GM12878 (cell line): ENCODE data around the gene AGBL5. TPM values are rescaled to one million over a fixed set of nuclear protein-coding genes. Genes with fewer than 3 reads are reported as not detected.

ENCODE experiments used
- ATF7 ChIP-seq: fragments of 450-650 bp; IDR thresholded peaks from 2 replicates; pipeline ENCODE4 v1.6.1; 2016; ENCODE audit warnings: low read depth, mild to moderate bottlenecking
- BMI1 ChIP-seq: fragments of 450-650 bp; IDR thresholded peaks from 2 replicates; pipeline ENCODE4 v1.6.1; 2016; ENCODE audit warnings: mild to moderate bottlenecking, moderate library complexity, borderline replicate concordance
- CBFB ChIP-seq: IDR thresholded peaks from 2 replicates; pipeline ENCODE4 v1.6.1; 2016; ENCODE audit warnings: antibody characterized with exemption, low read depth
- CREB1 ChIP-seq: IDR thresholded peaks from 2 replicates; pipeline ENCODE4 v1.6.1; 2012; ENCODE audit warnings: low read depth, mild to moderate bottlenecking, inconsistent platforms
- ETV6 ChIP-seq, 2 experiments: fragments of 450-650 bp in 1 of 2; IDR thresholded peaks in 1 of 2; conservative IDR thresholded peaks in 1 of 2; 2 replicates each; pipeline ENCODE4 v1.6.1; 2014; ENCODE audit warnings: antibody characterized with exemption in 1 of 2, borderline replicate concordance in 1 of 2, low read depth in 1 of 2, mild to moderate bottlenecking in 1 of 2, moderate library complexity in 1 of 2
- IKZF1 ChIP-seq: fragments of 450-650 bp; conservative IDR thresholded peaks from 2 replicates; pipeline ENCODE4 v1.6.1; 2017; ENCODE audit warnings: antibody characterized with exemption, mild to moderate bottlenecking
- IKZF2 ChIP-seq, 2 experiments: fragments of 450-650 bp; IDR thresholded peaks; 2 replicates each; pipeline ENCODE4 v1.6.1; 2017; ENCODE audit warnings: mild to moderate bottlenecking in 2 of 2, moderate library complexity in 2 of 2
- JUNB ChIP-seq: IDR thresholded peaks from 2 replicates; pipeline ENCODE4 v1.6.1; 2016; ENCODE audit warnings: antibody characterized with exemption, mild to moderate bottlenecking
- JUND ChIP-seq: IDR thresholded peaks from 2 replicates; pipeline ENCODE4 v1.6.1; 2012; ENCODE audit warnings: low read depth, mild to moderate bottlenecking, low read length, improper control_type of control experiment, moderate library complexity
- KDM1A ChIP-seq: fragments of 200-600 bp; sonication (generic); IDR thresholded peaks from 2 replicates; pipeline ENCODE4 v1.6.1; 2016; ENCODE audit warnings: borderline replicate concordance
- KLF5 ChIP-seq: fragments of 450-650 bp; IDR thresholded peaks from 2 replicates; pipeline ENCODE4 v1.6.1; 2014; ENCODE audit warnings: mild to moderate bottlenecking; ENCODE audit not compliant: partially characterized antibody
- LARP7 ChIP-seq: fragments of 450-650 bp; IDR thresholded peaks from 2 replicates; pipeline ENCODE4 v1.6.1; 2017; ENCODE audit warnings: mild to moderate bottlenecking
- MEF2B ChIP-seq: fragments of 450-650 bp; IDR thresholded peaks from 2 replicates; pipeline ENCODE4 v1.6.1; 2018; ENCODE audit warnings: mild to moderate bottlenecking, moderate library complexity; ENCODE audit not compliant: partially characterized antibody, poor library complexity, severe bottlenecking
- MYB ChIP-seq: fragments of 150-350 bp; IDR thresholded peaks from 2 replicates; pipeline ENCODE4 v1.6.1; 2014; ENCODE audit warnings: mild to moderate bottlenecking, low read depth, low read length, borderline replicate concordance
- NFYB ChIP-seq: IDR thresholded peaks from 2 replicates; pipeline ENCODE4 v1.6.1; 2011; ENCODE audit warnings: low read depth, mild to moderate bottlenecking, low read length, improper control_type of control experiment, moderate library complexity; ENCODE audit not compliant: insufficient read depth
- NR2C2 ChIP-seq: IDR thresholded peaks from 2 replicates; pipeline ENCODE4 v1.6.1; 2011; ENCODE audit warnings: borderline replicate concordance, low read depth; ENCODE audit not compliant: control insufficient read depth, insufficient read length
- PAX5 ChIP-seq: IDR thresholded peaks from 2 replicates; pipeline ENCODE4 v1.6.1; 2011; ENCODE audit warnings: low read depth, low read length, borderline replicate concordance
- POLR2AphosphoS5 ChIP-seq: IDR thresholded peaks from 2 replicates; pipeline ENCODE4 v1.6.1; 2011; ENCODE audit warnings: mild to moderate bottlenecking, low read length, inconsistent platforms
- SREBF2 ChIP-seq: IDR thresholded peaks from 2 replicates; pipeline ENCODE4 v1.6.1; 2012; ENCODE audit warnings: mild to moderate bottlenecking, low read length
- USF2 ChIP-seq: IDR thresholded peaks from 2 replicates; pipeline ENCODE4 v1.6.1; 2011; ENCODE audit warnings: low read depth, low read length, improper control_type of control experiment, borderline replicate concordance
- ZBED1 ChIP-seq: IDR thresholded peaks from 2 replicates; pipeline ENCODE4 v1.6.1; 2016; ENCODE audit warnings: borderline replicate concordance
- ZNF24 ChIP-seq: fragments of 450-650 bp; IDR thresholded peaks from 2 replicates; pipeline ENCODE4 v1.6.1; 2017; ENCODE audit warnings: antibody characterized with exemption, mild to moderate bottlenecking
- ZNF384 ChIP-seq: IDR thresholded peaks from 2 replicates; pipeline ENCODE4 v1.6.1; 2012; ENCODE audit warnings: low read depth, mild to moderate bottlenecking, low read length, improper control_type of control experiment, borderline replicate concordance
- ZNF622 ChIP-seq: fragments of 450-650 bp; IDR thresholded peaks from 2 replicates; pipeline ENCODE4 v1.6.1; 2017; ENCODE audit warnings: mild to moderate bottlenecking, inconsistent platforms
- ZSCAN29 ChIP-seq: fragments of 450-650 bp; IDR thresholded peaks from 2 replicates; pipeline ENCODE4 v1.6.1; 2017; ENCODE audit warnings: mild to moderate bottlenecking, moderate library complexity
- polyA plus RNA-seq, 11 experiments: library from polyadenylated mRNA; depleted of rRNA in 4 of 11; unstranded in 6 of 11; stranded (reverse) in 5 of 11; fragments of >200 nt; fragmentation: Nextera tagmentation in 4 of 11; fragmentation: Illumina TruSeq in 1 of 11; extraction: Ambion mirVana in 4 of 11; extraction: Trizol in 1 of 11; gene quantifications; 1 replicate in 1 of 11; 2 replicates in 10 of 11; pipeline versions ENCODE4 v1.2.1 to v1.2.3, GENCODE V29; 2011 to 2016; ENCODE audit warnings: inconsistent platforms in 2 of 11, missing spikeins in 2 of 11, low read depth in 1 of 11
- total RNA-seq, 4 experiments: library from RNA; depleted of rRNA in 3 of 4; stranded (reverse); fragments of >200 nt in 3 of 4; fragmentation: Illumina TruSeq in 1 of 4; extraction: Trizol in 1 of 4; gene quantifications; 2 replicates each; pipeline versions ENCODE4 v1.2.1 to v1.2.3, GENCODE V29; 2013 to 2021
- TF ChIP-seq, protein P1 (sequence below): fragments of 450-650 bp; formaldehyde crosslinking; IDR thresholded peaks from 2 replicates; pipeline ENCODE4 v1.4.0; 2022; ENCODE audit warnings: mild to moderate bottlenecking, moderate library complexity
- TF ChIP-seq, protein P2 (sequence below): fragments of 450-650 bp; conservative IDR thresholded peaks from 2 replicates; pipeline ENCODE4 v1.6.1; 2017; ENCODE audit warnings: mild to moderate bottlenecking, moderate library complexity

AGBL5 gene
- total and polyA plus RNA-seq, 10 of the 15 experiments (the other 5 are each of a cell fraction or from before 2014, with no cell fraction given) = 1.9 to 28.5 (median 19.5) TPM

DNA sequence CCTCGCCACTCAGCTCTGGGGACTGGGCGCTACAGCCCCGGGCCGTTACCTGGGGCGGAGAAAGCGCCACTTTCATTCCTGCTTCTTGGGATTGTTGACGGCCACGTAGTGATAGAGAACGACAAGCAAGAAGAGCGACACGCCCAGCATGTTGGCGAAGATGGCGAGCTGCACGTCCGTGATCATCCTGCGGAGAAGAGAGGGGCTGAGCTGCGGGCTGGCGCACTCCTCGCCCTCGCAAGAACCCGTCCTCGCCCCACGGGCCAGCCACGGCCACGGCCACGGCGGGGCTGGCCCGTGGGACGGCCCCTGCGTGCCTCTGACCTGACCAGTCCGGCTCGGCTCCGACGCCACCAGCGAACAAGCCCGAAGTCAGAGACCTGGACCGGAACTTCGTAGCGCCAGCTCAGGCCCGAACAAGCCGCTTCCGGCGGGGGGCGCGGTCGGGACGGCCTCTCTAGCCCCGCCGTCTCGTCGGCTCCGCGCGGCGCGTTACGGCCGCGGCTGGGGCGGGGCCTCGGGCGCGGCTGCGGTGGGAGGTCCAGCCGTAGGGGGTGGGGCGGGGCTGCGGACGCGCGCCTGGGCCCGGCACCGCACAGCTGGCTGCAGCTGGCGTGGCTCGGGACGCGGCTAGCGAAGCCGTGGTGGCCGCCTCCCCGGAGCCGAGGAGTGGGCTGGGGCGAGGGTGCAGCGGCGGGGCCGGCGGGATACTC is 20.0 kb downstream of the AGBL5 start, which contains the start of gene OST4 (continued):
- peak; percentile 89 for TF ChIP-seq CREB1
- no peak for TF ChIP-seq IKZF2 (IDR thresholded peaks at IDR 0.05)
- no peak for TF ChIP-seq ZNF24
- TF ChIP-seq MEF2B = no peak
- TF ChIP-seq, protein P1, sequence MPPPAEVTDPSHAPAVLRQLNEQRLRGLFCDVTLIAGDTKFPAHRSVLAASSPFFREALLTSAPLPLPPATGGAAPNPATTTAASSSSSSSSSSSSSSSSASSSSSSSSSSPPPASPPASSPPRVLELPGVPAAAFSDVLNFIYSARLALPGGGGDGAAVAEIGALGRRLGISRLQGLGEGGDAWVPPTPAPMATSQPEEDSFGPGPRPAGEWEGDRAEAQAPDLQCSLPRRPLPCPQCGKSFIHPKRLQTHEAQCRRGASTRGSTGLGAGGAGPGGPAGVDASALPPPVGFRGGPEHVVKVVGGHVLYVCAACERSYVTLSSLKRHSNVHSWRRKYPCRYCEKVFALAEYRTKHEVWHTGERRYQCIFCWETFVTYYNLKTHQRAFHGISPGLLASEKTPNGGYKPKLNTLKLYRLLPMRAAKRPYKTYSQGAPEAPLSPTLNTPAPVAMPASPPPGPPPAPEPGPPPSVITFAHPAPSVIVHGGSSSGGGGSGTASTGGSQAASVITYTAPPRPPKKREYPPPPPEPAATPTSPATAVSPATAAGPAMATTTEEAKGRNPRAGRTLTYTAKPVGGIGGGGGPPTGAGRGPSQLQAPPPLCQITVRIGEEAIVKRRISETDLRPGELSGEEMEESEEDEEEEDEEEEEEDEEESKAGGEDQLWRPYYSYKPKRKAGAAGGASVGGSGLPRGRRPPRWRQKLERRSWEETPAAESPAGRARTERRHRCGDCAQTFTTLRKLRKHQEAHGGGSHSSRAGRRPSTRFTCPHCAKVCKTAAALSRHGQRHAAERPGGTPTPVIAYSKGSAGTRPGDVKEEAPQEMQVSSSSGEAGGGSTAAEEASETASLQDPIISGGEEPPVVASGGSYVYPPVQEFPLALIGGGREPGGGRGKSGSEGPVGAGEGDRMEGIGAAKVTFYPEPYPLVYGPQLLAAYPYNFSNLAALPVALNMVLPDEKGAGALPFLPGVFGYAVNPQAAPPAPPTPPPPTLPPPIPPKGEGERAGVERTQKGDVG = no peak
- no peak for TF ChIP-seq NR2C2
- TF ChIP-seq ETV6 (conservative IDR thresholded peaks at IDR 0.05 in 1 of 2, IDR thresholded peaks at IDR 0.05 in 1 of 2; ENCODE audit: borderline replicate concordance in 1 of 2, low read depth in 1 of 2) = no peak
- no peak for TF ChIP-seq MYB
- no peak for TF ChIP-seq ZNF384
- no peak for TF ChIP-seq ZBED1
- peak; percentile 62; the same call in 1 of the 2 replicates for TF ChIP-seq LARP7
- TF ChIP-seq ZNF622 = no peak
- TF ChIP-seq ZSCAN29 = no peak
- TF ChIP-seq SREBF2 = no peak
- TF ChIP-seq ATF7 = no peak
- no peak for TF ChIP-seq BMI1
- TF ChIP-seq USF2 = no peak
- 0 out of 2 replicates have a peak, but pooled peaks have one; percentile 17 for TF ChIP-seq CBFB
- TF ChIP-seq KDM1A = no peak
- peak; percentile 84 for TF ChIP-seq IKZF1
- TF ChIP-seq NFYB = no peak
- no peak for TF ChIP-seq JUND
- no peak for TF ChIP-seq JUNB
- TF ChIP-seq PAX5 = no peak
- peak; percentile 89 for TF ChIP-seq POLR2AphosphoS5
- TF ChIP-seq, protein P2, sequence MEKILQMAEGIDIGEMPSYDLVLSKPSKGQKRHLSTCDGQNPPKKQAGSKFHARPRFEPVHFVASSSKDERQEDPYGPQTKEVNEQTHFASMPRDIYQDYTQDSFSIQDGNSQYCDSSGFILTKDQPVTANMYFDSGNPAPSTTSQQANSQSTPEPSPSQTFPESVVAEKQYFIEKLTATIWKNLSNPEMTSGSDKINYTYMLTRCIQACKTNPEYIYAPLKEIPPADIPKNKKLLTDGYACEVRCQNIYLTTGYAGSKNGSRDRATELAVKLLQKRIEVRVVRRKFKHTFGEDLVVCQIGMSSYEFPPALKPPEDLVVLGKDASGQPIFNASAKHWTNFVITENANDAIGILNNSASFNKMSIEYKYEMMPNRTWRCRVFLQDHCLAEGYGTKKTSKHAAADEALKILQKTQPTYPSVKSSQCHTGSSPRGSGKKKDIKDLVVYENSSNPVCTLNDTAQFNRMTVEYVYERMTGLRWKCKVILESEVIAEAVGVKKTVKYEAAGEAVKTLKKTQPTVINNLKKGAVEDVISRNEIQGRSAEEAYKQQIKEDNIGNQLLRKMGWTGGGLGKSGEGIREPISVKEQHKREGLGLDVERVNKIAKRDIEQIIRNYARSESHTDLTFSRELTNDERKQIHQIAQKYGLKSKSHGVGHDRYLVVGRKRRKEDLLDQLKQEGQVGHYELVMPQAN = peak; percentile 86
- TF ChIP-seq KLF5 = no peak
